HCT116 (cell line): ENCODE data around the gene BOC. TPM values are rescaled to one million over a fixed set of nuclear protein-coding genes. Genes with fewer than 3 reads are reported as not detected.

Experiments used
- ATAC-seq: fragments of 200-7000 bp; cut with Tn5 transposase; 2 replicates; pipeline ENCODE4 v1.9.1; 2020; ENCODE audit warnings: mild to moderate bottlenecking, moderate library complexity
- BruUV-seq: library from RNA; stranded (reverse); fragments of 400-500 nt; replicated peaks from 2 replicates; lab custom pipeline; 2021; lab: Mats Ljungman, UMichigan
- CTCF ChIA-PET: fragments of 300-600 bp; sonication (Branson Sonifier 250); formaldehyde crosslinking; loops from one replicate; lab custom pipeline; 2021; ENCODE audit warnings: antibody characterized with exemption; lab: Charles Lee
- POLR2A ChIA-PET: fragments of 300-600, 350-600 bp; sonication (Branson Sonifier 250); formaldehyde crosslinking; loops from one replicate; lab custom pipeline; 2021; ENCODE audit warnings: antibody characterized with exemption; lab: Charles Lee
- RAD21 ChIA-PET, 2 experiments: fragments of 300-600 bp; sonication (Branson Sonifier 250); formaldehyde crosslinking; loops; one replicate each; lab custom pipeline; 2023; ENCODE audit warnings: low total read pairs in 2 of 2; ENCODE audit not compliant: uncharacterized antibody in 2 of 2, unreplicated experiment in 2 of 2, low non-redundant PET in 1 of 2; lab: Charles Lee
- DNase-seq: peaks from one replicate; pipeline ENCODE4 v3.0.0-alpha.2; 2010; ENCODE audit warnings: low read depth, low spot score
- H2AFZ ChIP-seq: fragments of 200-600 bp; shearing (Covaris generic), sonication (generic); 2 replicates; pipeline ENCODE4 v1.6.1; 2017; ENCODE audit warnings: low read depth, mixed run types, mixed read lengths, antibody characterized with exemption, low read length; ENCODE audit not compliant: poor library complexity, severe bottlenecking
- H3K27ac ChIP-seq: 2 replicates; pipeline ENCODE4 v1.5.1; 2012; ENCODE audit warnings: low read depth, low read length
- H3K27me3 ChIP-seq: fragments of 200-600 bp; sonication (generic); 2 replicates; pipeline ENCODE4 v1.6.1; 2016; ENCODE audit warnings: mixed run types, low read length, mixed read lengths; ENCODE audit not compliant: insufficient read depth
- H3K36me3 ChIP-seq, 2 experiments: fragments of 200-500 bp in 1 of 2; fragments of 200-600 bp in 1 of 2; sonication (Bioruptor generic) in 1 of 2; sonication (generic) in 1 of 2; 2 replicates each; pipeline versions ENCODE4 v1.5.1 to v1.6.1; 2014 to 2016; ENCODE audit warnings: low read length in 2 of 2, inconsistent platforms in 1 of 2, mixed read lengths in 1 of 2, mixed run types in 1 of 2; ENCODE audit not compliant: insufficient read depth in 2 of 2, control insufficient read depth in 1 of 2
- H3K4me1 ChIP-seq, 2 experiments: fragments of 200-600 bp in 1 of 2; sonication (generic) in 1 of 2; 2 replicates each; pipeline versions ENCODE4 v1.5.1 to v1.6.1; 2012 to 2017; ENCODE audit warnings: low read length in 2 of 2, inconsistent platforms in 1 of 2, mild to moderate bottlenecking in 1 of 2, mixed read lengths in 1 of 2, mixed run types in 1 of 2, moderate library complexity in 1 of 2; ENCODE audit not compliant: insufficient read depth in 2 of 2, control insufficient read depth in 1 of 2
- H3K4me2 ChIP-seq: fragments of 200-600 bp; sonication (generic); 2 replicates; pipeline ENCODE4 v1.6.1; 2017; ENCODE audit warnings: mixed run types, low read length, mixed read lengths
- H3K4me3 ChIP-seq, 2 experiments: fragments of 200-600 bp in 1 of 2; sonication (generic) in 1 of 2; replicated peaks in 1 of 2; 2 replicates each; pipeline ENCODE4 v1.5.1; 2011 to 2016; ENCODE audit warnings: low read length in 2 of 2, control low read depth in 1 of 2, low read depth in 1 of 2, mild to moderate bottlenecking in 1 of 2, mixed read lengths in 1 of 2, mixed run types in 1 of 2
- H3K79me2 ChIP-seq: fragments of 200-600 bp; sonication (generic); 2 replicates; pipeline ENCODE4 v1.6.1; 2017; ENCODE audit warnings: mild to moderate bottlenecking, mixed run types, low read length, moderate library complexity, mixed read lengths; ENCODE audit not compliant: insufficient read depth
- H3K9ac ChIP-seq: fragments of 200-600 bp; sonication (generic); 2 replicates; pipeline ENCODE4 v1.6.1; 2016; ENCODE audit warnings: low read length, mixed read lengths
- H3K9me2 ChIP-seq: fragments of 200-600 bp; sonication (generic), shearing (Covaris generic); 2 replicates; pipeline ENCODE4 v1.6.1; 2017; ENCODE audit warnings: mixed run types, mild to moderate bottlenecking, moderate library complexity; ENCODE audit not compliant: insufficient read depth
- H3K9me3 ChIP-seq, 2 experiments: fragments of 200-500 bp in 1 of 2; fragments of 200-600 bp in 1 of 2; sonication (Bioruptor generic) in 1 of 2; sonication (generic) in 1 of 2; 2 replicates each; pipeline ENCODE4 v1.6.1; 2014 to 2017; ENCODE audit warnings: low read length in 2 of 2, mixed read lengths in 2 of 2, inconsistent platforms in 1 of 2, low read depth in 1 of 2, mild to moderate bottlenecking in 1 of 2, mixed run types in 1 of 2, moderate library complexity in 1 of 2; ENCODE audit not compliant: control insufficient read depth in 1 of 2, insufficient read depth in 1 of 2
- H4K20me1 ChIP-seq: fragments of 200-600 bp; sonication (generic), shearing (Covaris generic); 2 replicates; pipeline ENCODE4 v1.6.1; 2017; ENCODE audit warnings: mixed run types, mild to moderate bottlenecking, moderate library complexity; ENCODE audit not compliant: insufficient read depth
- CBX3 ChIP-seq: IDR thresholded peaks from 2 replicates; pipeline ENCODE4 v1.6.1; 2012; ENCODE audit warnings: low read depth
- CEBPB ChIP-seq: IDR thresholded peaks from 2 replicates; pipeline ENCODE4 v1.6.1; 2012; ENCODE audit warnings: low read depth
- EGR1 ChIP-seq: IDR thresholded peaks from 2 replicates; pipeline ENCODE4 v1.6.1; 2012; ENCODE audit warnings: low read depth
- ELF1 ChIP-seq: IDR thresholded peaks from 2 replicates; pipeline ENCODE4 v1.6.1; 2012; ENCODE audit warnings: low read depth, borderline replicate concordance
- EZH2 ChIP-seq: fragments of 200-600 bp; sonication (generic); IDR thresholded peaks from 2 replicates; pipeline ENCODE4 v1.6.1; 2017; ENCODE audit warnings: antibody characterized with exemption, mixed run types
- JUND ChIP-seq: IDR thresholded peaks from 2 replicates; pipeline ENCODE4 v1.6.1; 2012
- MAX ChIP-seq: IDR thresholded peaks from 2 replicates; pipeline ENCODE4 v1.6.1; 2012
- POLR2A ChIP-seq: IDR thresholded peaks from 2 replicates; pipeline ENCODE4 v1.7.0; 2011; ENCODE audit warnings: borderline replicate concordance; ENCODE audit not compliant: insufficient read depth, insufficient read length; ENCODE audit errors: extremely low read depth
- POLR2AphosphoS5 ChIP-seq: IDR thresholded peaks from 2 replicates; pipeline ENCODE4 v1.6.1; 2011; ENCODE audit warnings: mild to moderate bottlenecking, low read depth, low read length, moderate library complexity
- RAD21 ChIP-seq: IDR thresholded peaks from 2 replicates; pipeline ENCODE4 v1.6.1; 2012; ENCODE audit warnings: low read depth, mild to moderate bottlenecking
- SIN3A ChIP-seq: IDR thresholded peaks from 2 replicates; pipeline ENCODE4 v1.6.1; 2012; ENCODE audit warnings: low read depth
- SP1 ChIP-seq: IDR thresholded peaks from 2 replicates; pipeline ENCODE4 v1.6.1; 2012; ENCODE audit warnings: low read depth
- TCF7L2 ChIP-seq: IDR thresholded peaks from 2 replicates; pipeline ENCODE4 v1.7.0; 2011; ENCODE audit warnings: borderline replicate concordance, inconsistent platforms; ENCODE audit not compliant: insufficient read depth, insufficient read length; ENCODE audit errors: extremely low read depth
- YY1 ChIP-seq: IDR thresholded peaks from 2 replicates; pipeline ENCODE4 v1.6.1; 2011; ENCODE audit warnings: low read length, low read depth, moderate library complexity, mild to moderate bottlenecking; ENCODE audit not compliant: insufficient replicate concordance; ENCODE audit errors: extremely low read depth
- ZNF274 ChIP-seq: fragments of 200-500 bp; sonication (Bioruptor generic); IDR thresholded peaks from 2 replicates; pipeline ENCODE4 v1.6.1; 2014; ENCODE audit warnings: mild to moderate bottlenecking, low read depth, low read length, inconsistent platforms
- intact Hi-C: fragments of 100-400 bp; cut with micrococcal nuclease; formaldehyde crosslinking; loops from 2 replicates; pipeline ENCODE4 v1.10.0; 2022
- total RNA-seq: library from RNA; stranded (reverse); gene quantifications from one replicate; pipeline ENCODE4 v1.2.1, GENCODE V29; 2021; ENCODE audit not compliant: unreplicated experiment
- TF ChIP-seq, protein P1 (sequence below): IDR thresholded peaks from 2 replicates; pipeline ENCODE4 v1.6.1; 2012; ENCODE audit warnings: low read depth
- TF ChIP-seq, protein P2 (sequence below), 3 experiments: fragments of 200-600 bp in 1 of 3; sonication (generic) in 1 of 3; IDR thresholded peaks in 2 of 3; conservative IDR thresholded peaks in 1 of 3; 2 replicates each; pipeline ENCODE4 v1.5.1; 2012 to 2017; ENCODE audit warnings: low read depth in 2 of 3, low read length in 2 of 3, antibody characterized with exemption in 1 of 3, borderline replicate concordance in 1 of 3, control low read depth in 1 of 3, mild to moderate bottlenecking in 1 of 3, mixed read lengths in 1 of 3, mixed run types in 1 of 3, moderate library complexity in 1 of 3; ENCODE audit not compliant: insufficient read depth in 1 of 3

The BOC gene
- total RNA-seq, 1 experiment from 2014 or later: 3.3 TPM

GRCh38 chr3:113284453-113285050 lies 73.2 kb downstream of the BOC start:
- ChIA-PET POLR2A (no interaction called here), RAD21 (no interaction called here), CTCF (no interaction called here)
- Histone ChIP-seq H3K4me3 (no peak overlapping the region), H3K9ac (no peak overlapping the region), H2AFZ (no peak overlapping the region), H3K36me3 (no peaks in the 10 kb centered on the region), H3K27me3 (no peaks in the 10 kb centered on the region), H3K4me2 (no peak overlapping the region), H3K27ac (no peak overlapping the region), H3K9me2 (no peaks in the 10 kb centered on the region), H4K20me1 (no peaks in the 10 kb centered on the region), H3K9me3 (no peaks in the 10 kb centered on the region), H3K4me1 (peaks cover 8 to 11% of the 10 kb centered on the region in 2 experiments; a peak in 3 of 4 replicates), H3K79me2 (no peaks in the 10 kb centered on the region)
- DNase-seq: no peak
- ATAC-seq: no peak
- TF ChIP-seq EZH2 (no peak), MAX (no peak), EGR1 (no peak), JUND (no peak), POLR2A (no peak), ZNF274 (no peak), SP1 (no peak), CBX3 (no peak), POLR2AphosphoS5 (no peak), ELF1 (no peak), SIN3A (no peak), TCF7L2 (no peak), CEBPB (no peak), RAD21 (no peak), YY1 (no peak)
- TF ChIP-seq, protein P1, sequence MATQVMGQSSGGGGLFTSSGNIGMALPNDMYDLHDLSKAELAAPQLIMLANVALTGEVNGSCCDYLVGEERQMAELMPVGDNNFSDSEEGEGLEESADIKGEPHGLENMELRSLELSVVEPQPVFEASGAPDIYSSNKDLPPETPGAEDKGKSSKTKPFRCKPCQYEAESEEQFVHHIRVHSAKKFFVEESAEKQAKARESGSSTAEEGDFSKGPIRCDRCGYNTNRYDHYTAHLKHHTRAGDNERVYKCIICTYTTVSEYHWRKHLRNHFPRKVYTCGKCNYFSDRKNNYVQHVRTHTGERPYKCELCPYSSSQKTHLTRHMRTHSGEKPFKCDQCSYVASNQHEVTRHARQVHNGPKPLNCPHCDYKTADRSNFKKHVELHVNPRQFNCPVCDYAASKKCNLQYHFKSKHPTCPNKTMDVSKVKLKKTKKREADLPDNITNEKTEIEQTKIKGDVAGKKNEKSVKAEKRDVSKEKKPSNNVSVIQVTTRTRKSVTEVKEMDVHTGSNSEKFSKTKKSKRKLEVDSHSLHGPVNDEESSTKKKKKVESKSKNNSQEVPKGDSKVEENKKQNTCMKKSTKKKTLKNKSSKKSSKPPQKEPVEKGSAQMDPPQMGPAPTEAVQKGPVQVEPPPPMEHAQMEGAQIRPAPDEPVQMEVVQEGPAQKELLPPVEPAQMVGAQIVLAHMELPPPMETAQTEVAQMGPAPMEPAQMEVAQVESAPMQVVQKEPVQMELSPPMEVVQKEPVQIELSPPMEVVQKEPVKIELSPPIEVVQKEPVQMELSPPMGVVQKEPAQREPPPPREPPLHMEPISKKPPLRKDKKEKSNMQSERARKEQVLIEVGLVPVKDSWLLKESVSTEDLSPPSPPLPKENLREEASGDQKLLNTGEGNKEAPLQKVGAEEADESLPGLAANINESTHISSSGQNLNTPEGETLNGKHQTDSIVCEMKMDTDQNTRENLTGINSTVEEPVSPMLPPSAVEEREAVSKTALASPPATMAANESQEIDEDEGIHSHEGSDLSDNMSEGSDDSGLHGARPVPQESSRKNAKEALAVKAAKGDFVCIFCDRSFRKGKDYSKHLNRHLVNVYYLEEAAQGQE: no peak
- TF ChIP-seq, protein P2, sequence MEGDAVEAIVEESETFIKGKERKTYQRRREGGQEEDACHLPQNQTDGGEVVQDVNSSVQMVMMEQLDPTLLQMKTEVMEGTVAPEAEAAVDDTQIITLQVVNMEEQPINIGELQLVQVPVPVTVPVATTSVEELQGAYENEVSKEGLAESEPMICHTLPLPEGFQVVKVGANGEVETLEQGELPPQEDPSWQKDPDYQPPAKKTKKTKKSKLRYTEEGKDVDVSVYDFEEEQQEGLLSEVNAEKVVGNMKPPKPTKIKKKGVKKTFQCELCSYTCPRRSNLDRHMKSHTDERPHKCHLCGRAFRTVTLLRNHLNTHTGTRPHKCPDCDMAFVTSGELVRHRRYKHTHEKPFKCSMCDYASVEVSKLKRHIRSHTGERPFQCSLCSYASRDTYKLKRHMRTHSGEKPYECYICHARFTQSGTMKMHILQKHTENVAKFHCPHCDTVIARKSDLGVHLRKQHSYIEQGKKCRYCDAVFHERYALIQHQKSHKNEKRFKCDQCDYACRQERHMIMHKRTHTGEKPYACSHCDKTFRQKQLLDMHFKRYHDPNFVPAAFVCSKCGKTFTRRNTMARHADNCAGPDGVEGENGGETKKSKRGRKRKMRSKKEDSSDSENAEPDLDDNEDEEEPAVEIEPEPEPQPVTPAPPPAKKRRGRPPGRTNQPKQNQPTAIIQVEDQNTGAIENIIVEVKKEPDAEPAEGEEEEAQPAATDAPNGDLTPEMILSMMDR (IDR thresholded peaks at IDR 0.05 in 2 of 3, conservative IDR thresholded peaks at IDR 0.05 in 1 of 3; ENCODE audit: borderline replicate concordance in 1 of 3, insufficient read depth in 1 of 3, low read depth in 2 of 3, low read length in 2 of 3): no peak
- BruUV-seq: no TSS peak
- intact Hi-C loops: no loop called here
